Left ventricle myocardium superior (tissue), 1 donor: ENCODE measurements around the gene TTC39C. TPM values are rescaled to one million over a fixed set of nuclear protein-coding genes. Genes with fewer than 3 reads are reported as not detected.

Experiments used
- ATAC-seq: fragments of 200-7000 bp; cut with Tn5 transposase; one replicate; pipeline ENCODE4 v1.9.1; 2020; ENCODE audit warnings: mild to moderate bottlenecking, moderate library complexity
- DNase-seq: peaks from one replicate; pipeline ENCODE4 v3.0.0-alpha.2; 2020
- intact Hi-C: fragments of 100-400 bp; cut with micrococcal nuclease; formaldehyde crosslinking; loops from one replicate; pipeline ENCODE4 v1.11.0; 2022
- long read RNA-seq: library from polyadenylated mRNA; unstranded; transcript quantifications from one replicate; pipeline ENCODE4 v2.0.0, GENCODE V29; 2021
- total RNA-seq: library from RNA; stranded (reverse); fragmentation: NEBNext Ultra II Directional; extraction: Animal tissue kit (Norgen Biotek cat#: 25700); gene quantifications from one replicate; pipeline ENCODE4 v1.2.1, GENCODE V29; 2021
- donor health status: DM: no; HTN: yes; CAD: no; lungs with severe emphysema.

TTC39C gene
- 4.1 TPM for total RNA-seq
- long read RNA-seq, partial matches to known transcripts: 0 of 4 reads
- long read RNA-seq, other reads (novel, unspliced or antisense): 0 of 4 reads

GRCh38 chr18:24014062-24014985 is at the start of gene TTC39C:
TTC39C (plus strand) TSS chr18:24014754; CDS start chr18:24014872, 118 bp downstream.
- intact Hi-C loops: loop anchor here (10.0 kb wide), 1 partner anchor 100 kb away; no protein-coding TSS in a partner anchor
- DNase-seq (peak; percentile 80), ATAC-seq (peak; percentile 88)

- intact Hi-C loops: no loop called here
- DNase-seq (no peak), ATAC-seq (no peak)
Measured at GRCh38 chr18:23966909-23967308, 47.6 kb upstream of the TTC39C start.

GRCh38 chr18:23967321-23968089 is 47.0 kb upstream of the TTC39C start:
- DNase-seq (no peak), ATAC-seq (no peak)
- intact Hi-C loops: no loop called here

- intact Hi-C loops: no loop called here
- ATAC-seq (no peak), DNase-seq (no peak)
Measured at GRCh38 chr18:23968638-23969604, 45.6 kb upstream of the TTC39C start.

- ATAC-seq: no peak
- DNase-seq: no peak
- intact Hi-C loops: no loop called here
Measured at GRCh38 chr18:23969664-23970063, 44.9 kb upstream of the TTC39C start.

GRCh38 chr18:23970161-23971096 is 44.1 kb upstream of the TTC39C start:
- intact Hi-C loops: no loop called here
- ATAC-seq (no peak), DNase-seq (no peak)

GRCh38 chr18:23971097-23971440 is 43.5 kb upstream of the TTC39C start:
- intact Hi-C loops: no loop called here
- DNase-seq (no peak), ATAC-seq (no peak)

GRCh38 chr18:23971666-23972230 is 42.8 kb upstream of the TTC39C start:
- no peak for ATAC-seq
- no peak for DNase-seq
- intact Hi-C loops: no loop called here

- intact Hi-C loops: no loop called here
- DNase-seq: no peak
Measured at GRCh38 chr18:23972453-23972852, 42.1 kb upstream of the TTC39C start.

GRCh38 chr18:23977103-23977502 is 37.5 kb upstream of the TTC39C start:
- no peak for ATAC-seq
- intact Hi-C loops: no loop called here
- DNase-seq: no peak

More at GRCh38 chr18:23972453-23972852, 42.1 kb upstream of the TTC39C start:
- ATAC-seq: no peak

- ATAC-seq: peak; percentile 61
- no peak for DNase-seq
- intact Hi-C loops: no loop called here
Measured at GRCh38 chr18:23977719-23978483, 36.7 kb upstream of the TTC39C start.

- intact Hi-C loops: no loop called here
- DNase-seq (no peak), ATAC-seq (no peak)
Measured at GRCh38 chr18:23981369-23981980, 33.1 kb upstream of the TTC39C start.

- DNase-seq (peak; percentile 70), ATAC-seq (peak; percentile 93)
- intact Hi-C loops: no loop called here
Measured at GRCh38 chr18:23982155-23983079, 32.1 kb upstream of the TTC39C start.

GRCh38 chr18:23983112-23983511 is 31.4 kb upstream of the TTC39C start:
- intact Hi-C loops: no loop called here
- no peak for ATAC-seq
- no peak for DNase-seq

- intact Hi-C loops: no loop called here
- no peak for DNase-seq
- ATAC-seq: no peak
Measured at GRCh38 chr18:23986600-23987359, 27.8 kb upstream of the TTC39C start.
